Naive B cell (primary cell): ENCODE data around the gene SPATS2. TPM values are rescaled to one million over a fixed set of nuclear protein-coding genes. Genes with fewer than 3 reads are reported as not detected.
"Not testable (repeated sequence)": the region's sequence is repeated elsewhere in the genome, so short reads cannot be mapped to it uniquely, and the experiment has no call there.

ENCODE experiments used
- ATAC-seq, 2 donors: fragments of 150-1000 bp; cut with Tn5 transposase; 2 replicates each; pipeline ENCODE4 v1.10.0; 2021; ENCODE audit warnings: low read depth in 2 of 2, mild to moderate bottlenecking in 2 of 2, moderate library complexity in 2 of 2
- DNase-seq: peaks from one replicate; pipeline ENCODE4 v3.0.0; 2022
- H3K27ac Mint-ChIP-seq, 6 donors: one replicate each; pipeline ENCODE4 v1.8.0; 2020 to 2022; ENCODE audit warnings: mild to moderate bottlenecking in 6 of 6, mixed read lengths in 6 of 6, moderate library complexity in 5 of 6, inconsistent platforms in 2 of 6
- H3K27me3 Mint-ChIP-seq, 3 donors: one replicate each; pipeline ENCODE4 v1.8.0; 2021 to 2022; ENCODE audit warnings: mixed read lengths in 3 of 3, mild to moderate bottlenecking in 1 of 3
- H3K36me3 Mint-ChIP-seq, 2 donors: one replicate each; pipeline ENCODE4 v1.8.0; 2020 to 2022; ENCODE audit warnings: mixed read lengths in 2 of 2, inconsistent platforms in 1 of 2, mild to moderate bottlenecking in 1 of 2
- H3K4me1 Mint-ChIP-seq, 3 donors: one replicate each; pipeline ENCODE4 v1.8.0; 2020 to 2022; ENCODE audit warnings: mixed read lengths in 3 of 3, inconsistent platforms in 1 of 3, mild to moderate bottlenecking in 1 of 3, moderate library complexity in 1 of 3
- H3K4me3 Mint-ChIP-seq, 8 donors: one replicate each; pipeline ENCODE4 v1.8.0; 2020 to 2022; ENCODE audit warnings: mild to moderate bottlenecking in 8 of 8, mixed read lengths in 8 of 8, moderate library complexity in 8 of 8, inconsistent platforms in 2 of 8
- H3K9me3 Mint-ChIP-seq, 7 donors: one replicate each; pipeline ENCODE4 v1.8.0; 2020 to 2022; ENCODE audit warnings: mixed read lengths in 7 of 7, mild to moderate bottlenecking in 5 of 7, inconsistent platforms in 2 of 7, moderate library complexity in 1 of 7
- polyA plus RNA-seq, 6 donors: library from polyadenylated mRNA; unstranded; fragments of 300-500 nt; fragmentation: Illumina TruSeq; gene quantifications; one replicate each; pipeline ENCODE4 v1.2.3, GENCODE V29; 2021; ENCODE audit warnings: low read depth in 6 of 6

Gene SPATS2
- polyA plus RNA-seq, 6 donors from 2014 or later = 1.9 to 11.4 (median 9.0) TPM

DNA sequence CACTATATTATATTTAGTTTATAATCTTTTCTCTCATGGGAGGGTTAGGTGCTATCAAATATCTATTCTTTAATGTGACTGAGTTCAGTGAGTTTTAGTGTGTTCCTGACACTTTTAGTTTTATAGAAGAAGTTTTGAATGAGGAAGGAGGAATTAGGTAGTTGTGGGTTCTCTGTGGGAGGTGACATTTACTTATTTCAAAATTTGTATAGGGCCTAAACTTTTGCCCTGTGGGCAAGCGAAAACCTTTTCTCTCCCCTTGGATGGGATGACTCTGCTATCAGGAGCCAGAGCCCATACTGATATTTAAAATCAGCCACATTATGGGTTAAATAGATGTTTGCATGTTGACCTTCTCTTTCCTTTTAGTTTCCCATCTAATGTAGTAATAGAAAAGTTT, 43.6 kb downstream of the SPATS2 start:
- H3K27ac Mint-ChIP-seq = no peak overlapping the region
- H3K9me3 Mint-ChIP-seq = no peaks in the 10 kb centered on the region
- H3K4me3 Mint-ChIP-seq = no peak overlapping the region
- ATAC-seq (no peak), DNase-seq (no peak)
- peaks cover 0 to 3% (median 0%) of the 10 kb centered on the region in 3 donors for H3K4me1 Mint-ChIP-seq
- peaks cover 0 to 7% of the 10 kb centered on the region in 2 donors for H3K36me3 Mint-ChIP-seq
- H3K27me3 Mint-ChIP-seq = no peaks in the 10 kb centered on the region

GRCh38 chr12:49413010-49413409, 45.7 kb downstream of the SPATS2 start:
- H3K4me1 Mint-ChIP-seq = peaks cover 0 to 3% (median 0%) of the 10 kb centered on the region in 3 donors
- H3K4me3 Mint-ChIP-seq = no peak overlapping the region
- H3K27me3 Mint-ChIP-seq = no peaks in the 10 kb centered on the region
- H3K27ac Mint-ChIP-seq = no peak overlapping the region
- no peaks in the 10 kb centered on the region for H3K9me3 Mint-ChIP-seq
- ATAC-seq (no peak), DNase-seq (no peak)
- no peaks in the 10 kb centered on the region for H3K36me3 Mint-ChIP-seq

- Mint-ChIP-seq H3K9me3 (no peaks in the 10 kb centered on the region), H3K4me3 (no peak overlapping the region), H3K27me3 (no peaks in the 10 kb centered on the region), H3K36me3 (no peaks in the 10 kb centered on the region), H3K4me1 (peaks cover 0 to 3% (median 0%) of the 10 kb centered on the region in 3 donors), H3K27ac (no peak overlapping the region)
- DNase-seq (no peak), ATAC-seq (no peak)
Observed at GRCh38 chr12:49413796-49414195, 46.5 kb downstream of the SPATS2 start.

DNA sequence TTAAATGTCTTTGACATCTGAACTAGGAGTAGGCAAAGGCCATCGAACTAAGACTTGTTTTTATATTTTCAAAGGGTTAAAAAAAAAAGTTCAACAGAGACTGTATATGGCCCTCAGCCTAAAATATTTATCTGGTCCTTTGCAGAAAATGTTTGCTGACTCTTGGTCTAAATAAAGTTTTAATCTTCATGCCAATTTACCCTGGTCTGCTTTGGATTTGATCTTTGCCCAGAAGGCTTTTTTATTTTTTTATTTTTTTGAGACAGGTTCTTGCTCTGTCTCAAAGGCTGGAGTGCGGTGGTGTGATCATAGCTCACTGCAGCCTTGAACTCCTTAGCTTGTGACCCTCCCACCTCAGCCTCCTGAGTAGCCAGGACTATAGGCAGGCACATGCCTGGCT, 47.1 kb downstream of the SPATS2 start:
- DNase-seq (no peak), ATAC-seq (no peak)
- Mint-ChIP-seq H3K4me1 (peaks cover 0 to 3% (median 0%) of the 10 kb centered on the region in 3 donors), H3K4me3 (no peak overlapping the region), H3K9me3 (no peaks in the 10 kb centered on the region), H3K27me3 (no peaks in the 10 kb centered on the region), H3K36me3 (no peaks in the 10 kb centered on the region), H3K27ac (no peak overlapping the region)

DNA sequence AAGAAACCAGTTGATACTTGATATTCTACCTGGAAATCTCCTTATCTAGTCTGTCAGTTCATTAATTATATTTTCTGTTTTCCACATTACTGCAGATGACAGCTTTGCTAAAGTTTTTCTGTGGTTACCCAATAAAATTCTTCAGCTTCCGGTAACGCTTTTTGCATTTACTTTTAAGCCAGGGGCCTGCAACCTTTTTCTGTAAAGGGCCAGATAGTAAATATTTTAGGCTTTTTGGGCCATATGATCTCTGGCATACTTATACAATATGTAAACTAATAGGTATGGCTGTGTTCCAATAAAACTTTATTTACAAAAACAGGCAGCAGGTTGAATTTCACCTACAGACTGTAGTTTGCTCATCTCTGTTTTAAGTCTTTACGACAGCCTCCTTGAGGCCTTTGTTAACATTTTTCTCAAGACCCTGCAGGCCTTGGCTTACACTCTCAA, 48.3 kb downstream of the SPATS2 start:
- no peaks in the 10 kb centered on the region for H3K9me3 Mint-ChIP-seq
- peaks cover 0 to 3% (median 0%) of the 10 kb centered on the region in 3 donors for H3K4me1 Mint-ChIP-seq

GRCh38 chr12:49416892-49417291, 49.6 kb downstream of the SPATS2 start:
- H3K4me3 Mint-ChIP-seq = no peak overlapping the region
- H3K36me3 Mint-ChIP-seq = no peaks in the 10 kb centered on the region
- ATAC-seq = no peak

More for the DNA sequence above, 48.3 kb downstream of the SPATS2 start:
- DNase-seq (no peak), ATAC-seq (no peak)
- Mint-ChIP-seq H3K4me3 (no peak overlapping the region), H3K27me3 (no peaks in the 10 kb centered on the region), H3K36me3 (no peaks in the 10 kb centered on the region), H3K27ac (no peak overlapping the region)

GRCh38 chr12:49417558-49417957, 50.3 kb downstream of the SPATS2 start:
- Mint-ChIP-seq H3K4me3 (peak overlapping the region in 1 of 8 donors; percentile 53), H3K27me3 (no peaks in the 10 kb centered on the region), H3K36me3 (no peaks in the 10 kb centered on the region), H3K9me3 (no peaks in the 10 kb centered on the region), H3K4me1 (peaks cover 0 to 3% (median 0%) of the 10 kb centered on the region in 3 donors), H3K27ac (no peak overlapping the region)
- DNase-seq (no peak), ATAC-seq (no peak)

More at GRCh38 chr12:49416892-49417291, 49.6 kb downstream of the SPATS2 start:
- Mint-ChIP-seq H3K27ac (peak overlapping the region in 1 of 6 donors; percentile 30), H3K4me1 (no peaks in the 10 kb centered on the region), H3K27me3 (no peaks in the 10 kb centered on the region), H3K9me3 (no peaks in the 10 kb centered on the region)
- no peak for DNase-seq

DNA sequence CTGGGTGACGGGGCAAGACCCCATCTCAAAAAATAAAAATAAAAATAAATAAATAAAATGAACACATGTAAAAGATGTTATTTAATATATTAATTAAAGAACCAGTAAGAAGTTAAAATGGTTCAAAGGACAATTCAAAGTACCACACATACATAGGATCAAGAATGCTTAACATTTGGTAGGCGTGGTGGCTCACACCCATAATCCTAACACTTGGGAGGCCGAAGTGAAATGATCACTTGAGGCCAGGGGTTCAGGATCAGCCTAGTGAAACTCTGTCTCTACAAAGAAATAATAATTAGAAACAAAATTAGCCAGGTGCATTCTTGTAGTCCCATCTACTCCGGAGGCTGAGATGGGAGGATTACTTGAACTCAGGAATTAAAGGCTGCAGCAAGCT, 53.3 kb downstream of the SPATS2 start:
- Mint-ChIP-seq H3K9me3 (no peaks in the 10 kb centered on the region), H3K27ac (no peak overlapping the region), H3K4me3 (no peak overlapping the region), H3K4me1 (peaks cover 0 to 9% (median 8%) of the 10 kb centered on the region in 3 donors), H3K27me3 (no peaks in the 10 kb centered on the region), H3K36me3 (no peaks in the 10 kb centered on the region)
- ATAC-seq (no peak), DNase-seq (no peak)

DNA sequence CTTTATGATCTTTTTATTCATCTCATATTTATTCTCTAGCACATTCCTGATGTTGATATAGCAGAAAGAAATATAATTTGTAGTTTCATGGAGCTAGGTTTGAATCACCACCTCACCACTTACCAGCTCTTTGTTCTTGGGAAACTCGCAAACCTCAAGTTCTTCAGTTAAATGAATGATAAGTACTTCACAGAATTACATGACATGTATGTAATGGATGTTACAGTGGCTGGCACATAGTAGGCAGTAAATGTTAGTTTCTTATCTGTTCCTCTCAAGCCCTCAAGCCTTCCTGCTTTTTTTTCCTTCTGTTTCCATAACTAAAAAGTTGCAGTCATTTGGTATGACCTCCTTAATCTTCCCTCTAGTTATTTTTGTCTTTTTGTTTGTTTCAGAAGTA, 54.9 kb downstream of the SPATS2 start:
- H3K4me3 Mint-ChIP-seq = no peak overlapping the region
- no peak for ATAC-seq
- H3K36me3 Mint-ChIP-seq = no peaks in the 10 kb centered on the region
- no peaks in the 10 kb centered on the region for H3K9me3 Mint-ChIP-seq
- no peak for DNase-seq
- H3K27me3 Mint-ChIP-seq = no peaks in the 10 kb centered on the region
- peaks cover 0 to 9% (median 8%) of the 10 kb centered on the region in 3 donors for H3K4me1 Mint-ChIP-seq
- peak overlapping the region in 1 of 6 donors; percentile 66 for H3K27ac Mint-ChIP-seq

- Mint-ChIP-seq H3K27ac (peak overlapping the region; percentile 18 to 90 (median 84)), H3K4me3 (peak overlapping the region in 3 of 8 donors; percentile 40 to 73 (median 47)), H3K9me3 (peaks cover 0 to 2% (median 0%) of the 10 kb centered on the region in 7 donors), H3K36me3 (no peaks in the 10 kb centered on the region), H3K27me3 (no peaks in the 10 kb centered on the region), H3K4me1 (peaks cover 6 to 22% (median 16%) of the 10 kb centered on the region in 3 donors)
- DNase-seq (no peak), ATAC-seq (peak; percentile 32 to 47)
Observed at GRCh38 chr12:49428793-49429192, 61.5 kb downstream of the SPATS2 start.

DNA sequence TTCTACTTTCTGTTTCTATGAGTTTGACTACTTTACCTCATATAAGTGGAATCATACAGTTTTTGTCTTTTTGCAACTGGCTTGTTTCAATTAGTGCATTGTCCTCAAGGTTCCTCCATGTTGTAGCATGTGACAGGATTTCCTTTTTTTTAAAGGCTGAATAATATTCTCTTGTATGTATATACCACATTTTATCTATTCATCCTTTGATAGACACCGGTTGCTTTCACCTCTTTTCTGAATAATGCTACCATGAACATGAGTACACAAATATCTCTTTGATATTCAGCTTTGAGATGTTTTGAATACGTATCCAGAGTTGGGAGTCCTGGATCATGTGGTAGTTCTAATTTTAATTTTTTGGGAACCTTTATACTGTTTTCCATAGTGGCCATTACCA, 65.4 kb downstream of the SPATS2 start:
- Mint-ChIP-seq H3K27ac (peak overlapping the region in 1 of 6 donors; percentile 32), H3K4me1 (peaks cover 6 to 22% (median 16%) of the 10 kb centered on the region in 3 donors)

GRCh38 chr12:49436799-49437198, 69.5 kb downstream of the SPATS2 start:
- H3K4me1 Mint-ChIP-seq = peaks cover 3 to 11% (median 6%) of the 10 kb centered on the region in 3 donors
- H3K27me3 Mint-ChIP-seq, H3K4me3 Mint-ChIP-seq, DNase-seq, H3K9me3 Mint-ChIP-seq, ATAC-seq, H3K27ac Mint-ChIP-seq, H3K36me3 Mint-ChIP-seq: not testable (repeated sequence)

More for the DNA sequence above, 65.4 kb downstream of the SPATS2 start:
- Mint-ChIP-seq H3K36me3 (no peaks in the 10 kb centered on the region), H3K9me3 (peaks cover 0 to 2% (median 0%) of the 10 kb centered on the region in 7 donors), H3K27me3 (no peaks in the 10 kb centered on the region), H3K4me3 (no peak overlapping the region)
- DNase-seq (no peak), ATAC-seq (no peak)

DNA sequence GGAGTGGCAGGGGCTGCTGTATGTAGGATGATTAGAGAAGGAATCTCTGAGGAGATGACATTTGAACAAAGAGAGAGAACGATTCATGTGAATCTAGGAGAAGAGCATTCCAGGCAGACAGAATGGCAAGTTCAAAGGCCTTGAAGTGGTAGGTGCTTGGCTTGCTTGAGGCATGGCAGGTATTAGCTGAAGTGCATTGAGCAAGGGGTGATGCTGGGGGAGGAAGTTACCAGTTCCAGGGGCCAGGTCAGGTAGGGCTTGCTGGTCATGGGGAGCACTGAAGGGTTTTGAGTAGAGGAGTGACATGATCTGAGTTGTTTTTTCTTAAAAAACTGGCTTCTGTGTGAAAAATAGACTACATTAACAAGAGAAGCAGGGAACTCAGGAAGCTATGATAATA, 71.8 kb downstream of the SPATS2 start:
- ATAC-seq (no peak), DNase-seq (no peak)
- Mint-ChIP-seq H3K9me3 (no peaks in the 10 kb centered on the region), H3K36me3 (peaks cover 0 to 7% of the 10 kb centered on the region in 2 donors), H3K4me1 (peaks cover 0 to 11% (median 4%) of the 10 kb centered on the region in 3 donors), H3K27me3 (no peaks in the 10 kb centered on the region), H3K27ac (peak overlapping the region in 1 of 6 donors; percentile 36), H3K4me3 (no peak overlapping the region)

GRCh38 chr12:49440035-49440434, 72.8 kb downstream of the SPATS2 start:
- H3K27ac Mint-ChIP-seq = peak overlapping the region in 2 of 6 donors; percentile 33 to 46
- no peaks in the 10 kb centered on the region for H3K9me3 Mint-ChIP-seq
- peaks cover 0 to 7% of the 10 kb centered on the region in 2 donors for H3K36me3 Mint-ChIP-seq
- no peaks in the 10 kb centered on the region for H3K27me3 Mint-ChIP-seq
- peaks cover 0 to 11% (median 4%) of the 10 kb centered on the region in 3 donors for H3K4me1 Mint-ChIP-seq
- DNase-seq (no peak), ATAC-seq (no peak)
- no peak overlapping the region for H3K4me3 Mint-ChIP-seq
